ENCODE measurements around the gene MAGI2.
"Not testable (repeated sequence)": the region's sequence is repeated elsewhere in the genome, so short reads cannot be mapped to it uniquely, and the experiment has no call there.

Gene MAGI2

DNA sequence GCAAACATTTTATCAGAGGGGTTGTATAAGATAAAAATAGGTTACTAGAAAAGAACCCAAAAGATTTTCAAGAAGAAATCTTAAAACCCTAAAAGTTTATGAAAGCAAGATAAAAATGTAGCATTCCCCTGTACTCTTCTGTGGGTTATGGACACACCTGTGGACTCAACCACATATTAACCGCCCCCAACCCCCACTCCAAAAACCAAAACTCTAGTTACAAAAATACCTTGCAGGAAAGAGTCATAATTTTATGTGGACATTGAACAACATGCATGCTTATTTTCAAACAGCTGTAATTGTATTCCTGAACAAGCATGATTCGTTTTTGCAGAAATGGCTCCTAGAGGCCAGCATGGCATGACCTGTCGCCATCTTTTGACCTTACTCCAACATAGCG lies 1188.0 kb downstream of the MAGI2 start:
- DNase-seq, result no peak

DNA sequence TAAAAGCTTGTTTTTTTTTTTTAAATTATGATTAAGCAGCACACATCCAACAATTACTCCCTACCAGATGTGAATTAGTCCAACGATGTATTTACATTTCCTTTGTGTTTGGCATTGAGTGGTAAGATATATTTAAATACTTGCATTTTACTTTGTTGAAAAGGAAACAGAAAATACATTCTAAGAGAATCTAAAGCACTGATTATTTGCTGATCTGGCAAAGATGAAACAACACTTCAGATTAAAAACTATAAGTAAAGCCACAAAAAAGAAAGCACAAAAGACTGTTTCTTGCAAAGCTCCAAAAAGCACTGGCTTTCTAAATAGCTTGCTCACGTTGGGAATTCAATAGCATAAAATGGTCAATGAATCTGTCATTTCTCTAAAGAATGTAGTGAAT lies 1188.4 kb downstream of the MAGI2 start:
- no peak for DNase-seq

DNA sequence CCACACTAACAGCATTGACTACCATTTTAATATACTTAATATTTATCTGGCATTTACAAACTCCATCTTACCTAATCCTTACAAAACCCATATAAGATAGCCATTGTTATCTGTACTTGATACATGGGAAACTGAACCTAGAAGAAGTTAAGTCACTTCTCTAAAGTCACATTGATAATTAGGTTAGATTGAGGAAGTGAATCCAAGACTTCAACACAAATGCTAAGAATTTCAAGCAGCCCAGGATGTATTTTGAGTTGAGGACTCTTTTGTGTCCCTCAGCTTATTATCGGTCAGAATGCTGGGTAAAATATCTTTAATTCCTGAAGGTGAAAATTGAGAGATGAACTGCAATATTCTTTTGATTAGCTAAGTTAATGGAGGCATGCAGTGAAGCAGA lies 1189.4 kb downstream of the MAGI2 start:
- DNase-seq, result no peak

DNA sequence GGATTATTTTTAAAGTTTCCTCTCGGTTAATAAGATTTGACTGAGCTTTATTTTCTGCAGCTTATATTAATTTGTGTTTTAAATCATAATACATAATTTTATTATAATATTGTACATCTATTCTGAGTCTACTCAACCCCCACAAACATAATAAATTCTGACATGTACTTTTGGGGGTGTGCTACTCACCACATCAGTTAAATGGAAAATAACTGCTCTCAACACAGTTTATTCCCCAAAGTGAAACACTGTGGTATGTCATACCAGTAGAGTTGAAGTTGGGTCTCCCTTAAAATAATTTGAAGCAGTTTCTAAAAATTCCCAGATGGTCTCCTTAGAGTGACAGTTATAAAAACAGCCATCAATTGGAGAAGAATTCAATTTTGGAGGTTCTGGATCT lies 1191.7 kb downstream of the MAGI2 start:
- no peak for DNase-seq

DNA sequence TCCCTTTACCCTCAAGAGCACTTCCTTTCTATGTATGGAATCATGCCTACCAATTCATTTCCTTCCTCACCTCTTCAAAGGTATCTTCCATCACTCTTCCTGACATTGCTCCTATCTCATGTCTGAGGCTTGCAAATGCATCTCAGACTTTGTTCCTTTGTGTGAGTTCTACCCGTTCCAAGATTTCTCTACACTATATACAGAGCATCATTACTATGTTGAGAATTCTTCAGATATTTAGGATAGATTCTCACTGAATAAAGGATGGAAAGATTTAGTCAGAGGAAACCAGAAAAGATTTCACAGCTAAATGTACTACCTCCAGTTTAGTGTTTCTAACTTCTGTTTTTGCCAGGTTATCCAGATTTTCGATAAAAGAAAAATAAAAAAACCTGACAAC lies 1192.2 kb downstream of the MAGI2 start:
- peak; percentile 49 for DNase-seq

DNA sequence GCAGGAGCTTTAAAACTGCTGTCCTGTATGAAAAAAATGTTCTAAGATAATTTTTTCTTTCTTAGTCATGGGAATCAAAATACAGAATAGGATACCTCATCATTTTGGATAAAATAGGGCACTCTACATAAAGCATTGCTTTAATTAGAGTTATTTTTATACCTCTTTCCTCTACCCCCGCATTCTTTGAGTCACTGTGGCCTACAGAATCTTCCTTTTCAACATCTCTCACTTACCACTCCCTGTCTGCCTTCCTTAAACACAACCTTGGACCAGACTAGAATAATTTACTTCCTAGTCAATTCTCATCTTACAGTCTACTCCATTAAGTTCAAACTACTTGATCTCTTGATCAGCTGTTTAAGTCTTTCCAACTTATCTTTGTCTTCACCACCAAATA lies 1192.6 kb downstream of the MAGI2 start:
- DNase-seq, result peak; percentile 75

DNA sequence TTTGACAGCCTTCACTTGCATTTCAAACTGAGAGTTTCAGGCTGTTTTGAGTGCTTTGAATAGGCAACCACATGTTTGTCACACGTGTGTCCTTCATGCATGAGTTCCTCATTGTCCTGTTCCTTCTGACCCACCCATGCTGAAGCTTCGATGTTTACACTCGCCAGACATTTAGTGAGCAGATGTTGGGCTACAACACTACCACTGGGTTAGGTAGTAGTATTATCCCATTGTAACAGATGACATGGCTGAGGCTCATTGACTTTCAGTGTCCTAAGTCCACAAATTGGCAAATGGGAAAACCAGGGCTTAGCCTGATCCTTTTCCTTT lies 1198.8 kb downstream of the MAGI2 start:
- DNase-seq, result no peak

DNA sequence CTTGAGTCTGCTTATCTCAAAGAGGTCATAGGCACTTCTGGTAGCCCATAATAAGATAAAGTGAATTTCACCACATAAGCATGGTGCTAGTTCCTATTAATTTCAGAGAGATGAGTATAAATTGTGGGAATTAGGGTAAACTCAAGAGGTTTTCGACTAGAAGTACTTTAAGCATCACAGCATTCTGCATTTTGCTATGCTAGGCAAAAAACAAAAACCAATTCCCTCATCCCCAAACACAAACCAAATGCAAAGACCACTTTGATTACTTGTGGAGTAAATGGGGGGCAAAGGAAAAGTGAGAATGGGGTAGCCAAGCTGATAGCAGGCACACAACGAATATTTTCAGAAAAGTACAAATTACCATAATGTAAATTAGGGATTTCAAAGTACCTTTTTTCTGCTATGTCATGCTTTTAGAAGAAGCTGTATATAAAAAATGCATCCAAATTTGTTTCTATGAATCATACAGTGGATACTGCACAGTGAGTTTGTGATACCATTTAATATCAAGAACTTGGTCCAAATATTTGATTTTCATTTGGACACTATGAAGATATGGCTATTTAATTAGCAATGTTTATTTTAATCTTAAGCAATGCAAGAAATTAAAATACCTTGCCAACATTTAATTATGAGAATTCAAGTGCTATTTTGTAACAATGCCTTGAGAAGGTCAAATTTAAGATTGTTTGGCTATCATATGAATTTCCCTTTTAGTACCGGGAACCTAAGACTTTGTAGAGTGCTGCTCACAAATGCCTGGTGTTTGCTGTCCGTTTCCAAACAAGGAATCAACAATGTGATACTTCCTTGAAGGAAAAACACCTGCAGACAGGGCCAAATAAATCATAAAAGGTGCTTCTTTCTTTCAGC lies 1199.4 kb downstream of the MAGI2 start:
- no peak for DNase-seq

DNA sequence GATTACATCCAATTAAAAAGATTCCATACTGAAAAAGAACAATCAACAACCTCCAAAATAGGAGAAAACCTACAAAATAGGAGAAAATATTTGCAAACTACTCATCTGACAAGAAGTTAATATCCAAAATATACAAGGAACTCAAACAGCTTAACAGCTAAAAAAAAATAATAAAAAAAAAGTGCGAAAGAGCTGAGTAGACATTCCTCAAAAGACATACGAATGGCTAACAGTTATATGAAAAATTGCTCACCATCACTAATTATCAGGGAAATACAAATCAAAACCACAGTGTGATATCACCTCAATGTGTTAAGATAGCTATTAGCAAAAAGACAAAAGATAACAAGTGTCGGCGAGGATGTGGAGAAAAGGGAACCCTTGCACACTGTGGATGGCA lies 1204.6 kb downstream of the MAGI2 start:
- no peak for DNase-seq

DNA sequence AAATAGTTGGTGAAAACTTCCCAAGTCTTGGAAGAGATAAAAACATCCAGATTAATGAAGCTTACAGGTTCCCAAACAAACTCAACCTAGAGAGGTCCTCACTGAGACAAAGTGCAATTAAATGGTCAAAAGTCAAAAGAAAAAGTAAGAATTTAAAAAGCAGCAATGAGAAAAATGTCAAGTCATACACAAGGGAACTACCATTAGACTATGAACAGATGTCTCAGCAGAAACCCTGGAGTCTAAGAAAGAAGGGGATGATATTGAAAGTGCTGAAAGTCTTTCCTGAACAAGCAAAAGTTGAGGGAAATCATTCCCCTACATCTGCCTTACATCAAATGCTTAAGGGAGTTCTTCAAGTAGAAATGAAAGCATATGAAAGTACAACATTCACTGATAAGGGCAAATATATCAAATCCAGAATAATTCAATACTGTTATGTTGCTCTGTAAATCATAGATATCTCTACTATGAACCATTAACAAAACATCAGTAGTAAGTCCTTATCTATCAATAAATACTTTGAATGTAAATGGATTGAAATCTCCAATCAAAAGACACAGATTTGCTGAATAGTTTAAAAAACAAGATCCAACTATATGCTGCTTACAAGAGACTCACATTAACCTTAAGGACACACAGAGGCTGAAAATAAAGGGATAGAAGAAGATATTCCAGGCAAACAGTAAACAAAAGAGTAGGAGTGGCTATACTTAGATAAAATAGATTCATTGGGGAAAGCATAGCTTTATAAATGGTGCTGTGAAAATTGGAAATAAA lies 1205.4 kb downstream of the MAGI2 start:
- no peak for DNase-seq

DNA sequence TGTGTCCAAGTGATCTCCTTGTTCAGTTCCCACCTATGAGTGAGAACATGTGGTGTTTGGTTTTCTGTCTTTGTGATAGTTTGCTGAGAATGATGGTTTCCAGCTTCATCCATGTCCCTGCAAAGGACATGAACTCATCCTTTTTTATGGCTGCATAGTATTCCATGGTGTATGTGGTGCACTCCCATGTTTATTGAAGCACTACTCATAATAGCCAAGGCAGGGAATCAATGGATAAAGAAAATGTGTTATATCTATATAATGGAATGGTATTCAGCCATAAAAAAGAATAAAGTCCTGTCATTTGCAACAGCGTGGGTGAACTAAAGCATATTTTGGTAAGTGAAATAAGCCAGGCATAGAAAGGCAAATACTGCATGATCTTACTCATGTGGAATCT lies 1213.3 kb downstream of the MAGI2 start:
- not testable (repeated sequence) for DNase-seq

DNA sequence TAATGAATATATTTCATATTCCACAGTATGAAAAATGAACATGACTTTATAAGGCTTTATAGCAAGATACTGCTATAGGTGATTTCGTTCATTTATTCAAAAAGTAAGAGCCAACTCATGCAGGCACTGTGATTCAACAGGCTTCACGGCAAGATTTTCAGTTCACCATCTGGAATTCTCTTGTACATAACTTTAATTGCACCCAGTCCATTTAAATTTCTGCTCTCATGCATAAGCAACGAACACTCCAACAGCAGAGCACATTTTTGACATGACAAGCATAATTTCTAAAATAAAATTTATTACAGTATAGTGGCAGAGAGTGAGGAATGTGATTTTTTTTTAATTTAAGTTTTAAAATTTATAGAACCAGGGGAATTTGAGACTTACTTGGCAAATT lies 1218.8 kb downstream of the MAGI2 start:
- peak; percentile 41 for DNase-seq

DNA sequence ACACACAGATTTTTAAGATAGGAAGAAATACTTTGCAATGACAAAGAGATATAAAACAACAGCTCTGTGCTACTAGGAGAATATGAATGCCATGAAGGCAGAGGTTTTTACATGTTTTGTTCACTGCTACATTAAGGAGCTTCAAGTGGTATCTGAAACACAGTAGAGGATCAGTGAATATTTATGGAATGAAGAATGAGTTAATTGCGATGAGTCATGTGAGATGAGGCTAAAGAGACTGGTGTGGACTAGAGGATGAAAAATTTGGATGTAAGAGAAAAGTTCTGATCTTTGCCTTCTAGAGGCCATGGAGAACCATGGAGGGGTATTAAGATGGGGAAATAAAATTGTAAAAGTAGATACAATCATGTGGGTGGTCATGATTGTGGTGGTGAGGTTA lies 1220.7 kb downstream of the MAGI2 start:
- peak; percentile 75 for DNase-seq

DNA sequence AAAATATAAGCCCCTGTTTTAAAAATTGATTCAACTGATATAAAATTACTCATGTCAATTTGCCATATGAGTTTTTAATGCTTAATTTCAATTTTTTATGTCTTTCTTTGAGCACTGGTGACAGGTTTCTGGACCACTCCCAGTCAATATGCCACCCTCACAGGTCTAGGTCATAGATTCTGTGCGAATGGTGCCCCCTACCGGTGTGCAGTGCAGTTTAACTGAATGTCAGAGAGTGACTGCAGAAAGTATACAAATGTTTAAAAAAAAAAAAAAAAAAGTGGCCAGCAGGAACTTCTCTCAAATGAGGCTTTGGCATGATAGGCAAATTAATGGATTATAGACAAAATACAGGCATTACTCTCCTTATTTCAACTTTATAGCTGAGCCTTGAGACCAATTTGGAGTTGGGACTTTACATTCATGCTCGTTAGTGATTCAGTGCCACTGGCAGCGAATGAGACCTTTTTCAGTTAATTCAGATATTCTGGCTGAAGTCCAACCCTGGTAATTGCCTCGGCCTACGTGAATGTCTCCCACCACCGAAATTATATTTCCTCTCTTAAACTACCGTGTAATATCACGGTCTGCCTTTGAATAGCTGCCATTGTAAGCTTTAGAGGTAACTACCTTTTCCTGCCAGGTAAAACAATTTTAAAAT lies 1227.3 kb downstream of the MAGI2 start:
- DNase-seq, result peak; percentile 47

DNA sequence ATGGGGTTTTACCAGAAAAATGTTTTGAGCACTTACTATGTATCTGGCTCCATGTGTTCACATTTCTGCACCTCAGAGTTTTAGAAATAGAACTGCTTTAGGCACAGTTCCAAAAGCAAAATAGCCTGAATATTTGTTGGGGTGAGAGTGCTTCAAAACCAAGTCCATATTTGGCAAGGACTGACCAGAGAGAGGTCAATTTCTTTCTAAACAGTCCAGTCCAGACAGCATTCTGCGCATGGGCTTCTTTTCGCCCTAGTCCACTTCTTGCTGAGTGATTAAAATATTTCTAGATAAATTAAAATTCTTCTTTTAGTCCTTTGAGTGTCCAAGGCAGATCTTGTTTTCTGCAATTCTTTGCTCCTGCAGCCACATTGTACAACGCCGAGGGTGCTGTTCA lies 1227.9 kb downstream of the MAGI2 start:
- DNase-seq, result peak; percentile 23

DNA sequence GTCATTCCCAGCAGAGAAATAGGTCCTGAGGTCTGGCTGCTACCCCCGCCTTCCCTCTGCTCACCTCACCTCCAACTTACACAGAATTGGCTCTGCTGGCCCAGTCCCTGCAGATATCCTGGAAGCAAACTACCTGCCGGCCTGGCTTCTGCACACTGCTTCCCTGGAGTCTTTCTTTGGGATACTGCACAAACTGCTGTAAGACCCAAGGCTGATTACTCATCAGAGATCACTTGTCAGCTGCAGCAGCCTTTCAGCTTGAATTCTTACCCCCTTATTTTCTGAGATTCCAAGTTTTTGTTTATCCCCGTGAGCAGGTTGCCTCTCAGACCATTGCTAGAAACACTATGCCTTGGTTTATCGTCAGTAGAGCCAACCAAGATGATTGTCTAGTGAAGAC lies 1228.5 kb downstream of the MAGI2 start:
- peak; percentile 19 for DNase-seq

DNA sequence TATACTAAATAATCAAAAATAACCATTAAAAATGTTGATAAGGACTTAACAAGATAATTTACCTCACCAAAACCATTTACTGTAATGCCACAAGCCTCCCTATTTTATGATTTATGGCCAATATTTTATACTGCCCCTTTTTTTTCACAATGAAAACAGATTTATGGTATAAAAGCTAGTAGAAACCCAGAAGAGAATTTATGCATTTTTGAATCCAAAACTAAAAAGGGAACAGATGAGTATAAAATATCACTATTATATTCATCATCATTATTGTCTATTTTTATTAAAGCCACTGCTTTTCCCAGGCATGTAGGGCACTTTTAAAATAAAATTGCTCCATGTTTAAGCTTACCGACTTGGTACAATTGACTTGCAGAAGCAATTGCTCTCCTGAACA lies 1229.9 kb downstream of the MAGI2 start:
- no peak for DNase-seq

DNA sequence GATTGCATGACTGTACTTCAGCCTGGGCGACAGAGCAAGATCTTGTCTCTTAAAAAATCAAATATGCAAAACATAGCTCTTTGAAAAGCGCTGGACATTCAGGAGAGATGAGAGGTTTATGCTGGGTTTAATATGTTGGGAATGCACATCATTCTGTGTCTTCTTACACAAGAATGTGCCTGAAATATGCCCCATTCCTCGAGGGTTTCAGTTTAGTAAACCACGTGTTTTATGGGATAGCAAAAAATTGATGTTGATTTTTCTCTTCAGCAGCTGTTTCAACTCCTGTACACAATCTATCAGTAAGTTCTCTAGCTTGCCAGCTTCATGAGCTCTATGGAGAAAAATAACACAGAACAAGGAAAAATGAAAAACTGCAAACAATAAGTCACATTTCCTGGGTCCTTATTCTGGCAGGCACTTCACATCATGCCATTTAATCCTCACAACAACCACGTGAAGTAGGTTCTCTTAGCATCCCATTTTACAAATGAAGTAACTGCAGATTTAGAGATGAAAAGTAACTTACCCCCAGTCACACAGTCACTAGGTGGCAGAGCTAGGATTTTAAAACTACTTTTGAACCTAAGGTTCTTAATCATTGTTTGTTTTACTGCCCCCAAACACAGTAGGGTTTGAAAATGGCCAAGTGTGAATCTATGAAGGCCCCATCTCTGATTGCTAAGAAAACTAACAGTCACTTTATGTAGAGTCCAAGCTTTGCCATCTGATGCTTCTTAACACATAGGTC lies 1231.3 kb downstream of the MAGI2 start:
- peak; percentile 82 for DNase-seq

DNA sequence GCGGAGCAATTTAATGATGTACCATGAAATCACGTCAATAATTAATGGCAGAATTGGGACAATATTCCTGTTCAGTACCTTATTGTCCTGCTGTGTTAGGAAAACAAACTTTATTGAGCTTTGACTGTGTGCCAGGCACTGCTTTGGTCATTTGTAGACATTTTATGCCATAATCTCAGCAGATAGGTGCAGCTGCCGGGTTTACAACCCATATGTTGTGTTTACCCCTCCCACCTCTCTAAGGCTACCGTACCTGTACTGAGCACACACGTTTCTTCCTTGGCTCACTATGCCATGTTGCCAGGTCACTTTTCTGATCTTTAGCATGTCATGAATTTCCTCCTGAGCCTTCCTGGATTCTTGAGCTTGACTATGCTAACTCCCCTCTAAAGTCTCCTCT lies 1232.7 kb downstream of the MAGI2 start:
- no peak for DNase-seq

DNA sequence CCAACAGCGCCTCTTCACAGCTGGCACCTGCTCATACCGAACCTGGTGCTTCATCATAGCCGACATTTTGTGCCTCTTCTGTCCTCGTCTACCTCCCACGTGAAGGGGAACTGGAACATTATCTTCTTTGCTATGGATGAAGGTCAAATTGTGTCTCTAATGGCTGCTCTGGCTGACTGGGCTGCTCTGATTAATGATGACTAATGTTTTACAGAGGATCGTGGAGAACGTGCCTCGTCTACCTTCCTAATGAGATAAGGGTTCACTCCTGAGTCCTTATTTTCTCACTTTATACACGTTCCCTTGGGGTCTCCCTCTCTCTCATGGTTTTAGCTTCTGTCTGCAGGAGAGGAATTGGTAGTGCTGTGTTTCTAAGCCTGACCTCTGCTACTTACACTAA lies 1234.6 kb downstream of the MAGI2 start:
- DNase-seq, result no peak

DNA sequence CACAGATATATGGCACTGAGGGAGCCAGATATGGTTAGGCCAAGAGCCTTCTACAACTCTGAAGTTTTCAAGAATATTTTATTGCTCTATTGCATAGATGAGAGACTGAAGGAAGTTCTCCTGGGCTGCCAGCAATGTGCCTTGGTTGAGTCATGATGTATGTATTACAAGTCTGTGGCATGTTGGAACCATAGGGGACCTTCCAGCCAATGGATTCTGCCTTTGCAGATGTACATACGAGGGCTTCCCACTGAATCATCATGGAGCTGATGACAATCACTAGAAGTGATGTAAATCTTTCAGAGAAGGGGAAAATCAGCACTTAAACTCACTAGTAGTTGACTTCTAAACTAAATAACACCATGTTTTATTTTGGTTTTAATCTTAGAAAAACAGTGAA lies 1235.4 kb downstream of the MAGI2 start:
- DNase-seq, result peak; percentile 86

DNA sequence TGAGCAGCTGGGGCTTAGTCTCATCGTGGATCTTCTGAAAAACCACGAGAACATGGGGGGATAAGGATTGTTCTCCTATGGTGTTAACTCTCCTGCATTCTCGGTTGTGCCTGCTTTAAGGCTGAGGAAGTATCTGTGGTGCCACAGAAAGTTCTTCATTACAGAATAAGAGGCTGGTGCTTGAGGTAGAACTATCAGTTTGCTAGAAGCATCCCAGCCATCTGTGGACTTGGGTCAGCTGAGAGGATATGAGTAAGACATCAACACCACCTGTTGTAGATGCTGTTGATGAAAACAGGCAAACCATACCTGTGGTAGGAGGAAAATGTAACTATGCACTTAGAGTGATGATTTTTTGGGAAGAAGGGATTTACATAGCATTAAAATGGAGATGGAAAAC lies 1238.3 kb downstream of the MAGI2 start:
- no peak for DNase-seq

DNA sequence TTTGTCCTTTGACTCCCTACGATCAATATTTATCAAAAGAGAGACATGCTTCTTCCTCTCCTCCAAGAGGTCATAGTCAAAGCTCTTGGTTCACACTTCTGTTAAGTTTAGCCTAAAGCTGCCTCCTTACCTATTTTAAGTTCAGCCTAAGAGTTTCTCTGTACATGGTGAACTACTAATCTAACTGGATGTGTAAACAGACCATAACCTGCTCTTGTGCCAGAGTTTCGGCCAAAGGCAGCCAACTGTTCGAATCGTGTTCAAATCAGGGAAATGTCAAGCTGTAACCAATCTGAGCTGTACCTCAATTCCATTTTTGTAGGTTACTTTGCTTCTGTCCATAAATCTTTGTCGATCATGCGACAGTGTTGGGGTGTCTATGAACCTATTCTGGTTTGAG lies 1240.1 kb downstream of the MAGI2 start:
- DNase-seq, result no peak

All from fibroblast of skin of back (primary cell).